ENCODE data around the gene IPO4.
"Not testable (repeated sequence)": the region's sequence is repeated elsewhere in the genome, so short reads cannot be mapped to it uniquely, and the experiment has no call there.

The IPO4 gene

GRCh38 chr14:24207104-24207551, 18.5 kb upstream of the IPO4 start:
- TF ChIP-seq CTCF (IDR thresholded peaks at IDR 0.05; ENCODE audit: borderline replicate concordance, control extremely low read depth, extremely low read depth, insufficient read depth, missing control alignments): no peak
- no peak for DNase-seq (ENCODE audit: low spot score)
- in situ Hi-C loops (cut with MboI; ENCODE audit: low sequenced_read_pairs, unreplicated experiment): no loop called here

GRCh38 chr14:24206260-24207103, 17.9 kb upstream of the IPO4 start:
- in situ Hi-C loops (cut with MboI; ENCODE audit: low sequenced_read_pairs, unreplicated experiment): no loop called here
- no peak for DNase-seq (ENCODE audit: low spot score)
- no peak for TF ChIP-seq CTCF (IDR thresholded peaks at IDR 0.05; ENCODE audit: borderline replicate concordance, control extremely low read depth, extremely low read depth, insufficient read depth, missing control alignments)

- DNase-seq (ENCODE audit: low spot score): no peak
- in situ Hi-C loops (cut with MboI; ENCODE audit: low sequenced_read_pairs, unreplicated experiment): no loop called here
- TF ChIP-seq CTCF (IDR thresholded peaks at IDR 0.05; ENCODE audit: borderline replicate concordance, control extremely low read depth, extremely low read depth, insufficient read depth, missing control alignments): no peak
Observed at GRCh38 chr14:24204163-24205146, 15.8 kb upstream of the IPO4 start.

GRCh38 chr14:24203249-24203886, 14.8 kb upstream of the IPO4 start:
- DNase-seq (ENCODE audit: low spot score); in situ Hi-C loops (cut with MboI; ENCODE audit: low sequenced_read_pairs, unreplicated experiment): not testable (repeated sequence)

- in situ Hi-C loops (cut with MboI; ENCODE audit: low sequenced_read_pairs, unreplicated experiment); DNase-seq (ENCODE audit: low spot score): not testable (repeated sequence)
Observed at GRCh38 chr14:24202538-24202937, 13.9 kb upstream of the IPO4 start.

GRCh38 chr14:24198814-24199524, 10.4 kb upstream of the IPO4 start:
- in situ Hi-C loops (cut with MboI; ENCODE audit: low sequenced_read_pairs, unreplicated experiment): no loop called here
- no peak for DNase-seq (ENCODE audit: low spot score)

More at GRCh38 chr14:24198814-24199524, 10.4 kb upstream of the IPO4 start:
- TF ChIP-seq CTCF (IDR thresholded peaks at IDR 0.05; ENCODE audit: borderline replicate concordance, control extremely low read depth, extremely low read depth, insufficient read depth, missing control alignments): no peak

Measured in GM13976 (cell line).